WTC11 (cell line): ENCODE measurements around the gene RPS13. TPM values are rescaled to one million over a fixed set of nuclear protein-coding genes. Genes with fewer than 3 reads are reported as not detected.
A peak's percentile ranks its signal among the peaks of the same experiment; 100 is the strongest.

ENCODE experiments used
- CBFB ChIP-seq: sonication (generic); formaldehyde crosslinking; IDR thresholded peaks from 2 replicates; pipeline ENCODE4 v1.8.1; 2022; ENCODE audit warnings: mild to moderate bottlenecking, low read depth, missing genetic modification reagents
- ETV6 ChIP-seq: sonication (generic); formaldehyde crosslinking; IDR thresholded peaks from 2 replicates; pipeline ENCODE4 v1.8.1; 2022; ENCODE audit warnings: mild to moderate bottlenecking, missing genetic modification reagents
- FOXP1 ChIP-seq: sonication (generic); formaldehyde crosslinking; IDR thresholded peaks from 2 replicates; pipeline ENCODE4 v1.8.0; 2022; ENCODE audit warnings: missing genetic modification reagents, mild to moderate bottlenecking, moderate library complexity, borderline replicate concordance
- IRF2 ChIP-seq: sonication (generic); formaldehyde crosslinking; IDR thresholded peaks from 2 replicates; pipeline ENCODE4 v1.8.0; 2022; ENCODE audit warnings: low read depth, missing genetic modification reagents, borderline replicate concordance
- JAZF1 ChIP-seq: fragments of 250-450 bp; sonication (Bioruptor Pico); IDR thresholded peaks from 2 replicates; pipeline ENCODE4 v1.9.0; 2021; ENCODE audit warnings: moderate library complexity, mild to moderate bottlenecking, inconsistent platforms
- KAT7 ChIP-seq: sonication (generic); formaldehyde crosslinking; IDR thresholded peaks from 2 replicates; pipeline ENCODE4 v1.8.1; 2023; ENCODE audit warnings: missing genetic modification reagents, mild to moderate bottlenecking, borderline replicate concordance
- MYBL2 ChIP-seq: sonication (generic); formaldehyde crosslinking; IDR thresholded peaks from 2 replicates; pipeline ENCODE4 v1.8.1; 2023; ENCODE audit warnings: mild to moderate bottlenecking, moderate library complexity, missing genetic modification reagents
- NR3C1 ChIP-seq: sonication (generic); formaldehyde crosslinking; conservative IDR thresholded peaks from 2 replicates; pipeline ENCODE4 v1.8.1; 2023; ENCODE audit warnings: low read depth, mild to moderate bottlenecking, missing genetic modification reagents
- RELA ChIP-seq: sonication (generic); formaldehyde crosslinking; IDR thresholded peaks from 2 replicates; pipeline ENCODE4 v1.8.1; 2022; ENCODE audit warnings: missing genetic modification reagents, mild to moderate bottlenecking, borderline replicate concordance
- SP1 ChIP-seq: sonication (generic); formaldehyde crosslinking; conservative IDR thresholded peaks from 2 replicates; pipeline ENCODE4 v1.8.1; 2022; ENCODE audit warnings: missing genetic modification reagents
- ZNF138 ChIP-seq: sonication (generic); formaldehyde crosslinking; conservative IDR thresholded peaks from 2 replicates; pipeline ENCODE4 v1.8.1; 2022; ENCODE audit warnings: mild to moderate bottlenecking, moderate library complexity, missing genetic modification reagents
- ZNF219 ChIP-seq: sonication (generic); formaldehyde crosslinking; IDR thresholded peaks from 2 replicates; pipeline ENCODE4 v1.8.0; 2023; ENCODE audit warnings: missing genetic modification reagents, mild to moderate bottlenecking, borderline replicate concordance
- ZNF263 ChIP-seq: sonication (generic); formaldehyde crosslinking; IDR thresholded peaks from 2 replicates; pipeline ENCODE4 v1.8.1; 2022; ENCODE audit warnings: low read depth, mild to moderate bottlenecking, moderate library complexity, missing genetic modification reagents
- ZNF317 ChIP-seq: sonication (generic); formaldehyde crosslinking; IDR thresholded peaks from 2 replicates; pipeline ENCODE4 v1.8.1; 2023; ENCODE audit warnings: low read depth, mild to moderate bottlenecking, moderate library complexity, missing genetic modification reagents, borderline replicate concordance
- ZNF416 ChIP-seq: fragments of 250-450 bp; sonication (Bioruptor Pico); IDR thresholded peaks from 2 replicates; pipeline ENCODE4 v1.9.0; 2021; ENCODE audit warnings: mild to moderate bottlenecking, inconsistent platforms
- ZNF671 ChIP-seq: fragments of 250-450 bp; sonication (Bioruptor Pico); IDR thresholded peaks from 2 replicates; pipeline ENCODE4 v1.8.0; 2021; ENCODE audit warnings: mild to moderate bottlenecking
- total RNA-seq: library from RNA; stranded (reverse); gene quantifications from 3 replicates; pipeline ENCODE4 v1.2.3, GENCODE V29; 2021
- TF ChIP-seq, protein P1 (sequence below): sonication (generic); formaldehyde crosslinking; IDR thresholded peaks from 2 replicates; pipeline ENCODE4 v1.8.1; 2023; ENCODE audit warnings: mild to moderate bottlenecking, moderate library complexity, missing genetic modification reagents
- TF ChIP-seq, protein P2 (sequence below): fragments of 250-450 bp; sonication (Bioruptor Pico); IDR thresholded peaks from 2 replicates; pipeline ENCODE4 v1.8.0; 2021; ENCODE audit warnings: mild to moderate bottlenecking
- TF ChIP-seq, protein P3 (sequence below): sonication (generic); formaldehyde crosslinking; IDR thresholded peaks from 2 replicates; pipeline ENCODE4 v1.8.0; 2022; ENCODE audit warnings: mild to moderate bottlenecking, missing genetic modification reagents
- TF ChIP-seq, protein P4 (sequence below): fragments of 250-450 bp; sonication (Bioruptor Pico); IDR thresholded peaks from 2 replicates; pipeline ENCODE4 v2.1.2; 2022; ENCODE audit warnings: mild to moderate bottlenecking, moderate library complexity
- TF ChIP-seq, protein P5 (sequence below): sonication (generic); formaldehyde crosslinking; IDR thresholded peaks from 2 replicates; pipeline ENCODE4 v1.8.1; 2023; ENCODE audit warnings: mild to moderate bottlenecking, missing genetic modification reagents
- TF ChIP-seq, protein P6 (sequence below): sonication (generic); formaldehyde crosslinking; IDR thresholded peaks from 2 replicates; pipeline ENCODE4 v1.8.0; 2023; ENCODE audit warnings: missing genetic modification reagents, mild to moderate bottlenecking, borderline replicate concordance
- TF ChIP-seq, protein P7 (sequence below): sonication (generic); formaldehyde crosslinking; IDR thresholded peaks from 2 replicates; pipeline ENCODE4 v1.8.0; 2022; ENCODE audit warnings: mild to moderate bottlenecking, missing genetic modification reagents
- TF ChIP-seq, protein P8 (sequence below): sonication (generic); formaldehyde crosslinking; IDR thresholded peaks from 2 replicates; pipeline ENCODE4 v1.8.1; 2023; ENCODE audit warnings: mild to moderate bottlenecking, missing genetic modification reagents, moderate library complexity

Gene RPS13
- total RNA-seq, 1 experiment from 2014 or later, result 1,200 TPM

DNA sequence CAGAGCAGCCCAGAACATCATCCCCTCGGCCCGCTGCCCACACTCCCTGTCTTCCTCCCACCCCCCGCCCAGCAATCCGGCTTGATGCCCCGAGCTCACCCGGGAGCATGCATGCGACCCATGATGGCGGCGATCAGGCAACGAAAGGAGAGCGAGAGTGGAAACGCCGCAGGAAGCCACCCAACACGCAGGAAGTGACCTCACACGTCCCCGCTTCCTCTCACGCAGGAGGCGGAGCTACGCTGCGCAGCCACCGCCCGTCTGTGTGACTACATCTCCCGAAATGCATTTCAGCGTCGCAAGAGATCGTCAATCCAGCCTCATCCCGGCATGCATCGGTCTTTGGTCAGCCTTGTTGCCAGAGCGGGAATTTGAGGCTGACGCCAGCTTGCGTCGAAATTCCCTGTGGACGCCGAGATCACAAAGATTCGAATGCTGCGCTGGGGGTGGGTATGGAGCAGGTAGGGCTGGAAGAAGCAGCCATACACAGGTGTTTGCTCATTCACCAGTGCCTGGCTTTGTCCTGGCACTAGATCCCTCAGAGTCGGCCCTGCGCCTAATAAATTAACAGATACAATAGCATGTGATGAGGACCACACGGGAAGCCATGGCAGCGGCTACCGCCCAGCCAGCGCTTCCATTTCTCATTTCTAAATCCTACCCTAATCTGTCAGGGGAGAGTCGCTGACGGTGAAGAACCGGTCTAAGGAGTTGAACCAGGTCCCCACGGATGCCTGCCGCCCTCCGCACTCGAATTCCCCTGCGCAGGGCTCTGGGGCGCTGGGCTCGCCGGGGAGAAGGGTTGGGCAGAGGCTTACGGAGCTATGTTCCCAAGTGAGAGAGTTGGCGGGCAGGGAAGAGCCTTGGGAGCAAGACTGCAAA is at the start of gene RPS13 (continued):
- TF ChIP-seq ZNF138 (CRISPR knock-in tag) (0 out of 2 replicates have a peak, but pooled peaks have one; percentile 21), ZNF416 (CRISPR knock-in tag) (no peak), IRF2 (CRISPR knock-in tag) (no peak), NR3C1 (no peak; the same call in 1 of the 2 replicates), ZNF317 (CRISPR knock-in tag) (peak; percentile 80; the same call in 1 of the 2 replicates), FOXP1 (CRISPR knock-in tag) (peak; percentile 55; the same call in 1 of the 2 replicates), ZNF219 (CRISPR knock-in tag) (0 out of 2 replicates have a peak, but pooled peaks have one; percentile 66), KAT7 (no peak), ZNF671 (CRISPR knock-in tag) (no peak), MYBL2 (CRISPR knock-in tag) (peak; percentile 67; the same call in 1 of the 2 replicates), ETV6 (no peak; the same call in 1 of the 2 replicates), RELA (CRISPR knock-in tag) (no peak), CBFB (CRISPR knock-in tag) (no peak), SP1 (CRISPR knock-in tag) (peak; percentile 97), JAZF1 (CRISPR knock-in tag) (no peak), ZNF263 (CRISPR knock-in tag) (no peak)
- TF ChIP-seq, protein P1, sequence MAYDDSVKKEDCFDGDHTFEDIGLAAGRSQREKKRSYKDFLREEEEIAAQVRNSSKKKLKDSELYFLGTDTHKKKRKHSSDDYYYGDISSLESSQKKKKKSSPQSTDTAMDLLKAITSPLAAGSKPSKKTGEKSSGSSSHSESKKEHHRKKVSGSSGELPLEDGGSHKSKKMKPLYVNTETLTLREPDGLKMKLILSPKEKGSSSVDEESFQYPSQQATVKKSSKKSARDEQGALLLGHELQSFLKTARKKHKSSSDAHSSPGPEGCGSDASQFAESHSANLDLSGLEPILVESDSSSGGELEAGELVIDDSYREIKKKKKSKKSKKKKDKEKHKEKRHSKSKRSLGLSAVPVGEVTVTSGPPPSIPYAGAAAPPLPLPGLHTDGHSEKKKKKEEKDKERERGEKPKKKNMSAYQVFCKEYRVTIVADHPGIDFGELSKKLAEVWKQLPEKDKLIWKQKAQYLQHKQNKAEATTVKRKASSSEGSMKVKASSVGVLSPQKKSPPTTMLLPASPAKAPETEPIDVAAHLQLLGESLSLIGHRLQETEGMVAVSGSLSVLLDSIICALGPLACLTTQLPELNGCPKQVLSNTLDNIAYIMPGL (CRISPR knock-in tag), result peak; percentile 77; the same call in 1 of the 2 replicates
- TF ChIP-seq, protein P2, sequence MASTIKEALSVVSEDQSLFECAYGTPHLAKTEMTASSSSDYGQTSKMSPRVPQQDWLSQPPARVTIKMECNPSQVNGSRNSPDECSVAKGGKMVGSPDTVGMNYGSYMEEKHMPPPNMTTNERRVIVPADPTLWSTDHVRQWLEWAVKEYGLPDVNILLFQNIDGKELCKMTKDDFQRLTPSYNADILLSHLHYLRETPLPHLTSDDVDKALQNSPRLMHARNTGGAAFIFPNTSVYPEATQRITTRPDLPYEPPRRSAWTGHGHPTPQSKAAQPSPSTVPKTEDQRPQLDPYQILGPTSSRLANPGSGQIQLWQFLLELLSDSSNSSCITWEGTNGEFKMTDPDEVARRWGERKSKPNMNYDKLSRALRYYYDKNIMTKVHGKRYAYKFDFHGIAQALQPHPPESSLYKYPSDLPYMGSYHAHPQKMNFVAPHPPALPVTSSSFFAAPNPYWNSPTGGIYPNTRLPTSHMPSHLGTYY, result 0 out of 2 replicates have a peak, but pooled peaks have one; percentile 33
- TF ChIP-seq, protein P3, sequence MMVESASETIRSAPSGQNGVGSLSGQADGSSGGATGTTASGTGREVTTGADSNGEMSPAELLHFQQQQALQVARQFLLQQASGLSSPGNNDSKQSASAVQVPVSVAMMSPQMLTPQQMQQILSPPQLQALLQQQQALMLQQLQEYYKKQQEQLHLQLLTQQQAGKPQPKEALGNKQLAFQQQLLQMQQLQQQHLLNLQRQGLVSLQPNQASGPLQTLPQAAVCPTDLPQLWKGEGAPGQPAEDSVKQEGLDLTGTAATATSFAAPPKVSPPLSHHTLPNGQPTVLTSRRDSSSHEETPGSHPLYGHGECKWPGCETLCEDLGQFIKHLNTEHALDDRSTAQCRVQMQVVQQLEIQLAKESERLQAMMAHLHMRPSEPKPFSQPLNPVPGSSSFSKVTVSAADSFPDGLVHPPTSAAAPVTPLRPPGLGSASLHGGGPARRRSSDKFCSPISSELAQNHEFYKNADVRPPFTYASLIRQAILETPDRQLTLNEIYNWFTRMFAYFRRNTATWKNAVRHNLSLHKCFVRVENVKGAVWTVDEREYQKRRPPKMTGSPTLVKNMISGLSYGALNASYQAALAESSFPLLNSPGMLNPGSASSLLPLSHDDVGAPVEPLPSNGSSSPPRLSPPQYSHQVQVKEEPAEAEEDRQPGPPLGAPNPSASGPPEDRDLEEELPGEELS (CRISPR knock-in tag), result 0 out of 2 replicates have a peak, but pooled peaks have one; percentile 26
- TF ChIP-seq, protein P4, sequence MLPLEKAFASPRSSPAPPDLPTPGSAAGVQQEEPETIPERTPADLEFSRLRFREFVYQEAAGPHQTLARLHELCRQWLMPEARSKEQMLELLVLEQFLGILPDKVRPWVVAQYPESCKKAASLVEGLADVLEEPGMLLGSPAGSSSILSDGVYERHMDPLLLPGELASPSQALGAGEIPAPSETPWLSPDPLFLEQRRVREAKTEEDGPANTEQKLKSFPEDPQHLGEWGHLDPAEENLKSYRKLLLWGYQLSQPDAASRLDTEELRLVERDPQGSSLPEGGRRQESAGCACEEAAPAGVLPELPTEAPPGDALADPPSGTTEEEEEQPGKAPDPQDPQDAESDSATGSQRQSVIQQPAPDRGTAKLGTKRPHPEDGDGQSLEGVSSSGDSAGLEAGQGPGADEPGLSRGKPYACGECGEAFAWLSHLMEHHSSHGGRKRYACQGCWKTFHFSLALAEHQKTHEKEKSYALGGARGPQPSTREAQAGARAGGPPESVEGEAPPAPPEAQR (CRISPR knock-in tag), result no peak
- TF ChIP-seq, protein P5, sequence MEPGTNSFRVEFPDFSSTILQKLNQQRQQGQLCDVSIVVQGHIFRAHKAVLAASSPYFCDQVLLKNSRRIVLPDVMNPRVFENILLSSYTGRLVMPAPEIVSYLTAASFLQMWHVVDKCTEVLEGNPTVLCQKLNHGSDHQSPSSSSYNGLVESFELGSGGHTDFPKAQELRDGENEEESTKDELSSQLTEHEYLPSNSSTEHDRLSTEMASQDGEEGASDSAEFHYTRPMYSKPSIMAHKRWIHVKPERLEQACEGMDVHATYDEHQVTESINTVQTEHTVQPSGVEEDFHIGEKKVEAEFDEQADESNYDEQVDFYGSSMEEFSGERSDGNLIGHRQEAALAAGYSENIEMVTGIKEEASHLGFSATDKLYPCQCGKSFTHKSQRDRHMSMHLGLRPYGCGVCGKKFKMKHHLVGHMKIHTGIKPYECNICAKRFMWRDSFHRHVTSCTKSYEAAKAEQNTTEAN, result no peak; the same call in 1 of the 2 replicates
- TF ChIP-seq, protein P6, sequence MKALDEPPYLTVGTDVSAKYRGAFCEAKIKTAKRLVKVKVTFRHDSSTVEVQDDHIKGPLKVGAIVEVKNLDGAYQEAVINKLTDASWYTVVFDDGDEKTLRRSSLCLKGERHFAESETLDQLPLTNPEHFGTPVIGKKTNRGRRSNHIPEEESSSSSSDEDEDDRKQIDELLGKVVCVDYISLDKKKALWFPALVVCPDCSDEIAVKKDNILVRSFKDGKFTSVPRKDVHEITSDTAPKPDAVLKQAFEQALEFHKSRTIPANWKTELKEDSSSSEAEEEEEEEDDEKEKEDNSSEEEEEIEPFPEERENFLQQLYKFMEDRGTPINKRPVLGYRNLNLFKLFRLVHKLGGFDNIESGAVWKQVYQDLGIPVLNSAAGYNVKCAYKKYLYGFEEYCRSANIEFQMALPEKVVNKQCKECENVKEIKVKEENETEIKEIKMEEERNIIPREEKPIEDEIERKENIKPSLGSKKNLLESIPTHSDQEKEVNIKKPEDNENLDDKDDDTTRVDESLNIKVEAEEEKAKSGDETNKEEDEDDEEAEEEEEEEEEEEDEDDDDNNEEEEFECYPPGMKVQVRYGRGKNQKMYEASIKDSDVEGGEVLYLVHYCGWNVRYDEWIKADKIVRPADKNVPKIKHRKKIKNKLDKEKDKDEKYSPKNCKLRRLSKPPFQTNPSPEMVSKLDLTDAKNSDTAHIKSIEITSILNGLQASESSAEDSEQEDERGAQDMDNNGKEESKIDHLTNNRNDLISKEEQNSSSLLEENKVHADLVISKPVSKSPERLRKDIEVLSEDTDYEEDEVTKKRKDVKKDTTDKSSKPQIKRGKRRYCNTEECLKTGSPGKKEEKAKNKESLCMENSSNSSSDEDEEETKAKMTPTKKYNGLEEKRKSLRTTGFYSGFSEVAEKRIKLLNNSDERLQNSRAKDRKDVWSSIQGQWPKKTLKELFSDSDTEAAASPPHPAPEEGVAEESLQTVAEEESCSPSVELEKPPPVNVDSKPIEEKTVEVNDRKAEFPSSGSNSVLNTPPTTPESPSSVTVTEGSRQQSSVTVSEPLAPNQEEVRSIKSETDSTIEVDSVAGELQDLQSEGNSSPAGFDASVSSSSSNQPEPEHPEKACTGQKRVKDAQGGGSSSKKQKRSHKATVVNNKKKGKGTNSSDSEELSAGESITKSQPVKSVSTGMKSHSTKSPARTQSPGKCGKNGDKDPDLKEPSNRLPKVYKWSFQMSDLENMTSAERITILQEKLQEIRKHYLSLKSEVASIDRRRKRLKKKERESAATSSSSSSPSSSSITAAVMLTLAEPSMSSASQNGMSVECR, result peak; percentile 56; the same call in 1 of the 2 replicates
- TF ChIP-seq, protein P7, sequence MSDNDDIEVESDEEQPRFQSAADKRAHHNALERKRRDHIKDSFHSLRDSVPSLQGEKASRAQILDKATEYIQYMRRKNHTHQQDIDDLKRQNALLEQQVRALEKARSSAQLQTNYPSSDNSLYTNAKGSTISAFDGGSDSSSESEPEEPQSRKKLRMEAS (CRISPR knock-in tag), result peak; percentile 98
- TF ChIP-seq, protein P8, sequence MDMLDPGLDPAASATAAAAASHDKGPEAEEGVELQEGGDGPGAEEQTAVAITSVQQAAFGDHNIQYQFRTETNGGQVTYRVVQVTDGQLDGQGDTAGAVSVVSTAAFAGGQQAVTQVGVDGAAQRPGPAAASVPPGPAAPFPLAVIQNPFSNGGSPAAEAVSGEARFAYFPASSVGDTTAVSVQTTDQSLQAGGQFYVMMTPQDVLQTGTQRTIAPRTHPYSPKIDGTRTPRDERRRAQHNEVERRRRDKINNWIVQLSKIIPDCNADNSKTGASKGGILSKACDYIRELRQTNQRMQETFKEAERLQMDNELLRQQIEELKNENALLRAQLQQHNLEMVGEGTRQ (CRISPR knock-in tag), result peak; percentile 55
